NCI-H146 treated with DMSO at 0.1 percent for 48 hours (cell line): ENCODE results near the gene GPR21.

Experiments
- DNase-seq: peaks from one replicate; lab custom pipeline; 2025; ENCODE audit not compliant: unreplicated experiment; lab: John Stamatoyannopoulos, UW

The GPR21 gene

GRCh38 chr9:123033352-123033751 is at the start of gene GPR21:
GPR21 (plus strand) TSS chr9:123033667; CDS start chr9:123034567, 900 bp downstream.
- no peak for DNase-seq

- DNase-seq = no peak
These were observed 47.5 kb upstream of the GPR21 start for GRCh38 chr9:122986010-122986409.

GRCh38 chr9:122988141-122988540 is 45.3 kb upstream of the GPR21 start:
- DNase-seq = no peak

GRCh38 chr9:122988920-122989621 is 44.4 kb upstream of the GPR21 start:
- DNase-seq = no peak

- no peak for DNase-seq
These were observed 42.1 kb upstream of the GPR21 start for GRCh38 chr9:122991370-122991830.

GRCh38 chr9:122996586-122996985 is 36.9 kb upstream of the GPR21 start:
- no peak for DNase-seq

GRCh38 chr9:122998448-122998847 is 35.0 kb upstream of the GPR21 start:
- no peak for DNase-seq

- no peak for DNase-seq
These were observed 32.9 kb upstream of the GPR21 start for GRCh38 chr9:123000371-123001068.

GRCh38 chr9:123002754-123003153 is 30.7 kb upstream of the GPR21 start:
- DNase-seq = no peak

- no peak for DNase-seq
These were observed 30.0 kb upstream of the GPR21 start for GRCh38 chr9:123003466-123003865.

GRCh38 chr9:123005964-123006363 is 27.5 kb upstream of the GPR21 start:
- DNase-seq = no peak

GRCh38 chr9:123007269-123007668 is 26.2 kb upstream of the GPR21 start:
- no peak for DNase-seq

- no peak for DNase-seq
These were observed 24.6 kb upstream of the GPR21 start for GRCh38 chr9:123008909-123009308.

- no peak for DNase-seq
These were observed 22.1 kb upstream of the GPR21 start for GRCh38 chr9:123011380-123011779.

GRCh38 chr9:123011878-123012528 is 21.5 kb upstream of the GPR21 start:
- DNase-seq = no peak

GRCh38 chr9:123016631-123017030 is 16.8 kb upstream of the GPR21 start:
- no peak for DNase-seq

- no peak for DNase-seq
These were observed 12.7 kb upstream of the GPR21 start for GRCh38 chr9:123020796-123021195.

- DNase-seq = no peak
These were observed 7.0 kb upstream of the GPR21 start for GRCh38 chr9:123026425-123026824.

- DNase-seq = no peak
These were observed 6.0 kb upstream of the GPR21 start for GRCh38 chr9:123027517-123027916.

- DNase-seq = no peak
These were observed 5.3 kb upstream of the GPR21 start for GRCh38 chr9:123028136-123028535.

- DNase-seq = no peak
These were observed 4.5 kb upstream of the GPR21 start for GRCh38 chr9:123028973-123029372.

GRCh38 chr9:123031963-123032362 is 1.5 kb upstream of the GPR21 start:
- no peak for DNase-seq
